HG02840 (cell line): ENCODE measurements around the gene LALBA.
"Not testable (repeated sequence)": the region's sequence is repeated elsewhere in the genome, so short reads cannot be mapped to it uniquely, and the experiment has no call there.

Source experiments
- ATAC-seq: cut with Tn5 transposase; IDR thresholded peaks from one replicate; pipeline ENCODE4 v1.9.1; 2021; ENCODE audit warnings: mild to moderate bottlenecking, moderate library complexity, moderate number of reproducible peaks; ENCODE audit not compliant: unreplicated experiment, low FRiP score

The LALBA gene

GRCh38 chr12:48569946-48570345, at the start of gene LALBA:
Gene LALBA, minus strand, starts transcription at chr12:48570046. Its CDS starts 26 bp downstream, at chr12:48570020.
- ATAC-seq = no peak

GRCh38 chr12:48618541-48618940, 48.7 kb upstream of the LALBA start:
- no peak for ATAC-seq

GRCh38 chr12:48615681-48616080, 45.8 kb upstream of the LALBA start:
- ATAC-seq = no peak

- ATAC-seq = no peak
These were observed 43.5 kb upstream of the LALBA start for GRCh38 chr12:48613321-48613720.

- no peak for ATAC-seq
These were observed 32.5 kb upstream of the LALBA start for GRCh38 chr12:48602192-48602989.

GRCh38 chr12:48601013-48601756, 31.3 kb upstream of the LALBA start:
- no peak for ATAC-seq

GRCh38 chr12:48600552-48600951, 30.7 kb upstream of the LALBA start:
- ATAC-seq = no peak

- ATAC-seq = no peak
These were observed 22.8 kb upstream of the LALBA start for GRCh38 chr12:48592591-48593086.

- ATAC-seq = no peak
These were observed 16.5 kb upstream of the LALBA start for GRCh38 chr12:48586361-48586760.

- ATAC-seq = no peak
These were observed 13.9 kb upstream of the LALBA start for GRCh38 chr12:48583728-48584127.

GRCh38 chr12:48580831-48581230, 11.0 kb upstream of the LALBA start:
- ATAC-seq = no peak

GRCh38 chr12:48572326-48572725, 2.5 kb upstream of the LALBA start:
- no peak for ATAC-seq

- ATAC-seq = no peak
These were observed 2.1 kb downstream of the LALBA start for GRCh38 chr12:48567731-48568130.

GRCh38 chr12:48557919-48558318, 11.9 kb downstream of the LALBA start:
- no peak for ATAC-seq

GRCh38 chr12:48556631-48557030, 13.2 kb downstream of the LALBA start:
- no peak for ATAC-seq

GRCh38 chr12:48553666-48554343, 16.0 kb downstream of the LALBA start:
- ATAC-seq = not testable (repeated sequence)

GRCh38 chr12:48551636-48552035, 18.2 kb downstream of the LALBA start:
- ATAC-seq = not testable (repeated sequence)

GRCh38 chr12:48547012-48547411, 22.8 kb downstream of the LALBA start:
- not testable (repeated sequence) for ATAC-seq

GRCh38 chr12:48545833-48546469, 23.9 kb downstream of the LALBA start:
- no peak for ATAC-seq

GRCh38 chr12:48542300-48542928, 27.4 kb downstream of the LALBA start:
- ATAC-seq = no peak
